CD4-positive, alpha-beta memory T cell (primary cell): ENCODE measurements around the gene ERP44. TPM values are rescaled to one million over a fixed set of nuclear protein-coding genes. Genes with fewer than 3 reads are reported as not detected.

Source experiments
- CTCF ChIA-PET: fragments of 350-600 bp; sonication (Branson Sonifier 250); formaldehyde crosslinking; loops from one replicate; lab custom pipeline; 2021; ENCODE audit warnings: inconsistent platforms; ENCODE audit not compliant: partially characterized antibody; lab: Charles Lee
- POLR2A ChIA-PET: fragments of 350-600 bp; sonication (Branson Sonifier 250); formaldehyde crosslinking; loops from one replicate; lab custom pipeline; 2021; ENCODE audit not compliant: partially characterized antibody; lab: Charles Lee
- DNase-seq, 5 donors: peaks; one replicate each; pipeline versions ENCODE4 v3.0.0 to v3.0.0-alpha.2; 2020 to 2022; ENCODE audit warnings: mixed read lengths in 1 of 5
- H3K27ac ChIP-seq: one replicate; pipeline ENCODE4 v1.7.0; 2013; ENCODE audit warnings: low read depth, low read length
- H3K27me3 ChIP-seq: 2 replicates; pipeline ENCODE4 v1.7.0; 2013; ENCODE audit warnings: mild to moderate bottlenecking, low read length, moderate library complexity; ENCODE audit not compliant: insufficient read depth
- H3K36me3 ChIP-seq: 2 replicates; pipeline ENCODE4 v1.7.0; 2013; ENCODE audit warnings: mild to moderate bottlenecking, low read length, moderate library complexity; ENCODE audit not compliant: insufficient read depth
- H3K4me1 ChIP-seq: 2 replicates; pipeline ENCODE4 v1.7.0; 2013; ENCODE audit warnings: mild to moderate bottlenecking, low read length, moderate library complexity; ENCODE audit not compliant: insufficient read depth
- H3K4me3 ChIP-seq, 2 donors: one replicate each; pipeline ENCODE4 v1.7.0; 2013; ENCODE audit warnings: low read length in 2 of 2, mild to moderate bottlenecking in 1 of 2
- H3K9me3 ChIP-seq, 2 donors: one replicate each; pipeline ENCODE4 v1.7.0; 2013; ENCODE audit warnings: low read length in 2 of 2, control low read depth in 1 of 2; ENCODE audit not compliant: control insufficient read depth in 1 of 2
- H3K27ac Mint-ChIP-seq, 7 donors: one replicate each; pipeline ENCODE4 v1.8.0; 2020 to 2021; ENCODE audit warnings: mixed read lengths in 7 of 7, mild to moderate bottlenecking in 6 of 7, inconsistent platforms in 3 of 7, moderate library complexity in 3 of 7
- H3K27me3 Mint-ChIP-seq, 2 donors: one replicate each; pipeline ENCODE4 v1.8.0; 2020 to 2021; ENCODE audit warnings: mixed read lengths in 2 of 2
- H3K36me3 Mint-ChIP-seq, 2 donors: one replicate each; pipeline ENCODE4 v1.8.0; 2020 to 2021; ENCODE audit warnings: mixed read lengths in 2 of 2, inconsistent platforms in 1 of 2, mild to moderate bottlenecking in 1 of 2
- H3K4me1 Mint-ChIP-seq, 4 donors: one replicate each; pipeline ENCODE4 v1.8.0; 2020 to 2021; ENCODE audit warnings: mixed read lengths in 4 of 4, mild to moderate bottlenecking in 1 of 4
- H3K4me3 Mint-ChIP-seq, 8 donors: one replicate each; pipeline ENCODE4 v1.8.0; 2020 to 2021; ENCODE audit warnings: mixed read lengths in 8 of 8, mild to moderate bottlenecking in 7 of 8, moderate library complexity in 6 of 8, inconsistent platforms in 3 of 8
- H3K9me3 Mint-ChIP-seq, 8 donors: one replicate each; pipeline ENCODE4 v1.8.0; 2020 to 2021; ENCODE audit warnings: mixed read lengths in 8 of 8, mild to moderate bottlenecking in 5 of 8, inconsistent platforms in 3 of 8, moderate library complexity in 1 of 8
- intact Hi-C: fragments of 100-400 bp; cut with micrococcal nuclease; formaldehyde crosslinking; loops from one replicate; pipeline ENCODE4 v1.15.1; 2023
- polyA plus RNA-seq, 2 donors: library from polyadenylated mRNA; unstranded; fragments of 300-500 nt; fragmentation: Illumina TruSeq; gene quantifications; one replicate each; pipeline ENCODE4 v1.2.3, GENCODE V29; 2021
- total RNA-seq, 2 experiments: library from RNA; stranded (reverse); gene quantifications; one replicate each; pipeline ENCODE4 v1.2.3, GENCODE V29; 2021

The ERP44 gene
- total and polyA plus RNA-seq, 4 experiments from 2014 or later = 16.5 to 44.7 (median 26.3) TPM

DNA sequence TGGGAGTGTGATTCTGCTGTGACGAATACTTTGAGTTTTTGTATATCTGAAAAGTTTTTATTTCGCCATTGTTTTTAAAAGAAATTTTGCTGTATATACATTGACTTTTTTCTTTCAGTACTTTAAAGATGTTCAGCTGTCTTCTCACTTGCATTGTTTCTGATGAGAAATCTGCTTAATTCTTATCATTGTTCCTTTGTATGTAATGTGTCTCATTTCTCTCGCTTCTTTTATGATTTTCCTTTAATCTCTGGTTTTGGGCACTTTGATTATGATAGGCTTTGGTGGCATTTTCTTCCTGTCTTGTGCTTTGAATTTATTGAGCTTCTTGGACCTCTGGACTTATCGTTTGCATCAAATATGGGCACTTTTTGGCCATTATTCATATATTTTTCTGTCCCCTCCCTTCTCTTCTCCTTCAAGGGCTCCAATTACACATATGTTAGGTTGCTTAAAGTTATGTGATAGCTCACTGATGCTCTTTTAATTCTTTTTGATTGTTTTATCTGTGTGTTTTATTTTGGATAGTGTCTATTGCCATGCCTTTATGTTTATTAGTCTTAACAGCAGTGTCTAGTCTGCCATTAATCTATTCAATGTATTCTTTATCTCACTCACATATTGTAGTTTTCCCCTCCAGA, 161.7 kb downstream of the ERP44 start:
- no peaks in the 10 kb centered on the region for H3K36me3 ChIP-seq
- H3K27me3 ChIP-seq = no peaks in the 10 kb centered on the region
- no peak for DNase-seq
- no peaks in the 10 kb centered on the region for H3K4me1 ChIP-seq
- intact Hi-C loops = no loop called here
- H3K27ac ChIP-seq = no peak overlapping the region
- no peak overlapping the region for H3K4me3 ChIP-seq
- Mint-ChIP-seq H3K4me1 (peaks cover 17 to 38% (median 26%) of the 10 kb centered on the region in 4 donors), H3K4me3 (no peak overlapping the region), H3K36me3 (peaks cover 37 to 38% of the 10 kb centered on the region in 2 donors), H3K9me3 (peaks cover 7 to 16% (median 8%) of the 10 kb centered on the region in 8 donors), H3K27ac (no peak overlapping the region), H3K27me3 (no peaks in the 10 kb centered on the region)
- ChIA-PET CTCF (no interaction called here), POLR2A (no interaction called here)
- no peaks in the 10 kb centered on the region for H3K9me3 ChIP-seq

DNA sequence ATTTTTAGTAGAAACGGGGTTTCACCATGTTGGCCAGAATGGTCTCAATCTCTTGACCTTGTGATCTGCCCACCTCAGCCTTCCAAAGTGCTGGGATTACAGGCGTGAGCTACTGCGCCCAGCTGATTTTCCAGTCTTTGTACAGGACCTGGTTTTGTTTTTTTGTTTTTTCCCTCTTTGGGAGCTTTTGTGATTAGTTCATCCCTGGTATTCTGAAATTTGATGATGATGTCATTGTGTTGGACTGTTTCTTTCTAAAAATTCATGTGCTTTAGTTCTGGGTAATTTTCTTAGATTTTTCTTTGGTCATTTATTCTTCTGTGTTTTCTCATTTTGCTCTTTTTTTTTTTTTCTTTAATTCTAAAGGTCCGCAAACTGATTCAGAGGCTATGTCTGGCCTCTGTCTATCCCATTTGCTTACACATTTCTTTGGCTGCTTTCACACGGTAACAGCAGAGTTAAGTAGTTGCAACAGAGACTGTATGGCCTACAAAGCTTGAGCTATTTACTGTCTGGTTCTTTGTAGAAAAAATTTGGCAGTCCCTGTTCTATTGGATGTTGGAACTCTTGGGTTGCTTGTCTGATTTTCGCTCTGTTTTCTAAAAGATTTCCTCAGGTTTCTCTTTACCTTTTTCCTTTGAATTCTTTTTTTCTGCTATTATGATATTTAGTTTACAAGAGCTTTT, 167.5 kb downstream of the ERP44 start:
- Mint-ChIP-seq H3K27me3 (no peaks in the 10 kb centered on the region), H3K36me3 (peaks cover 42 to 45% of the 10 kb centered on the region in 2 donors), H3K4me3 (no peak overlapping the region), H3K9me3 (peaks cover 0 to 9% (median 3%) of the 10 kb centered on the region in 8 donors), H3K4me1 (peaks cover 6 to 37% (median 12%) of the 10 kb centered on the region in 4 donors), H3K27ac (peak overlapping the region in 1 of 7 donors; percentile 38)
- H3K36me3 ChIP-seq = peaks cover 4% of the 10 kb centered on the region
- ChIA-PET CTCF (no interaction called here), POLR2A (no interaction called here)
- no peaks in the 10 kb centered on the region for H3K4me1 ChIP-seq
- no peaks in the 10 kb centered on the region for H3K9me3 ChIP-seq
- DNase-seq = no peak
- H3K27ac ChIP-seq = no peak overlapping the region
- H3K4me3 ChIP-seq = no peak overlapping the region
- intact Hi-C loops = no loop called here
- no peaks in the 10 kb centered on the region for H3K27me3 ChIP-seq

DNA sequence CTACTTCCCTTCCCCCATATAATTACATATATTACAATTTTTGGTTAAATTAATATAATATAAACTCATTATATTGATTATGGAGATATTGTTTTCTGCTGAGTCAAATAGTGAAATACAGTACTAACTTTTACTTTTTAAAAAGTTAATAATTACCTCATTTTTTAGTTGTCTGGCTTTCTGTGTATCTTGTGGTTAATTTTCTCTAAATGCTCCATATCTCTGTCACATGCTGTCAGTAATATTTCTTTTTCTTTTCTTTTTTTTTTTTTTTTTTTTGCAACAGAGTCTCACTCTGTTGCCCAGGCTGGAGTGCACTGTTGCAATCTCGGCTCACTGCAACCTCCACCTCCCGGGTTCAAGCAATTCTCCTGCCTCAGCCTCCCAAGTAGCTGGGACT, 169.1 kb downstream of the ERP44 start:
- H3K27me3 Mint-ChIP-seq = no peaks in the 10 kb centered on the region
- H3K4me1 ChIP-seq = no peaks in the 10 kb centered on the region
- CTCF ChIA-PET = no interaction called here
- peaks cover 0 to 32% (median 8%) of the 10 kb centered on the region in 4 donors for H3K4me1 Mint-ChIP-seq
- no peak overlapping the region for H3K27ac ChIP-seq
- H3K36me3 ChIP-seq = peaks cover 4% of the 10 kb centered on the region
- intact Hi-C loops = no loop called here
- H3K36me3 Mint-ChIP-seq = peaks cover 50 to 55% of the 10 kb centered on the region in 2 donors
- no peak for DNase-seq
- peaks cover 0 to 24% (median 8%) of the 10 kb centered on the region in 8 donors for H3K9me3 Mint-ChIP-seq
- no peak overlapping the region for H3K27ac Mint-ChIP-seq
- H3K4me3 ChIP-seq = no peak overlapping the region
- POLR2A ChIA-PET = no interaction called here
- no peaks in the 10 kb centered on the region for H3K9me3 ChIP-seq
- H3K4me3 Mint-ChIP-seq = no peak overlapping the region
- H3K27me3 ChIP-seq = no peaks in the 10 kb centered on the region

Other genes with a start within 250 kb of the ERP44 start
- 10 to 100 TPM; 52.2 to 61.5 TPM for gene STX17, start 192.3 kb downstream of the ERP44 start, total RNA-seq
- gene STX17, start 192.3 kb downstream of the ERP44 start, polyA plus RNA-seq = 10 to 100 TPM; 18.8 to 30.0 TPM
- gene INVS, start 243 bp upstream of the ERP44 start, total RNA-seq = 10 to 100 TPM; 17.6 to 22.9 TPM
- 1 to 10 TPM; 6.5 to 9.0 TPM for gene INVS, start 243 bp upstream of the ERP44 start, polyA plus RNA-seq